CD14-positive monocyte (primary cell): ENCODE data around the gene HOMEZ. TPM values are rescaled to one million over a fixed set of nuclear protein-coding genes. Genes with fewer than 3 reads are reported as not detected.

ENCODE experiments used
- DNase-seq, 3 donors: peaks; one replicate each; pipeline ENCODE4 v3.0.0-alpha.2; 2011 to 2022
- H2AFZ ChIP-seq: 2 replicates; pipeline ENCODE4 v1.6.0; 2012; ENCODE audit warnings: mild to moderate bottlenecking, low read depth, low read length, inconsistent platforms; ENCODE audit not compliant: insufficient read depth, poor library complexity, severe bottlenecking
- H3K27ac ChIP-seq, 2 donors: 1 replicate in 1 of 2; 2 replicates in 1 of 2; pipeline ENCODE4 v1.5.1; 2012 to 2013; ENCODE audit warnings: low read length in 2 of 2, control low read depth in 1 of 2, inconsistent platforms in 1 of 2, low read depth in 1 of 2, mild to moderate bottlenecking in 1 of 2
- H3K27me3 ChIP-seq, 2 donors: one replicate each; pipeline versions ENCODE4 v1.6.0 to v1.6.1; 2011 to 2013; ENCODE audit warnings: low read length in 2 of 2; ENCODE audit not compliant: control insufficient read depth in 2 of 2, insufficient read depth in 2 of 2
- H3K36me3 ChIP-seq, 2 donors: replicated peaks in 1 of 2; 1 replicate in 1 of 2; 2 replicates in 1 of 2; pipeline versions ENCODE4 v1.5.1 to v1.6.1; 2012 to 2013; ENCODE audit warnings: low read length in 2 of 2, control low read depth in 1 of 2, inconsistent platforms in 1 of 2, mild to moderate bottlenecking in 1 of 2; ENCODE audit not compliant: insufficient read depth in 2 of 2, control insufficient read depth in 1 of 2
- H3K4me1 ChIP-seq, 2 donors: 1 replicate in 1 of 2; 2 replicates in 1 of 2; pipeline versions ENCODE4 v1.5.1 to v1.6.1; 2012 to 2013; ENCODE audit warnings: low read length in 2 of 2, control low read depth in 1 of 2, inconsistent platforms in 1 of 2, mild to moderate bottlenecking in 1 of 2, moderate library complexity in 1 of 2; ENCODE audit not compliant: insufficient read depth in 2 of 2, control insufficient read depth in 1 of 2
- H3K4me2 ChIP-seq: replicated peaks from 2 replicates; pipeline ENCODE3; 2012; ENCODE audit warnings: low read length, moderate library complexity, mild to moderate bottlenecking; ENCODE audit not compliant: poor library complexity, severe bottlenecking; ENCODE audit errors: extremely low read depth
- H3K4me3 ChIP-seq, 3 experiments: fragments of 200-600 bp in 1 of 3; sonication (generic) in 1 of 3; replicated peaks in 1 of 3; 1 replicate in 2 of 3; 2 replicates in 1 of 3; pipeline ENCODE4 v1.5.1; 2011 to 2013; ENCODE audit warnings: low read length in 3 of 3, mild to moderate bottlenecking in 3 of 3, control low read depth in 2 of 3, low read depth in 2 of 3, inconsistent platforms in 1 of 3, moderate library complexity in 1 of 3
- H3K79me2 ChIP-seq: 2 replicates; pipeline ENCODE4 v1.6.0; 2012; ENCODE audit warnings: mild to moderate bottlenecking, control low read depth, inconsistent platforms, low read length, moderate library complexity; ENCODE audit not compliant: insufficient read depth
- H3K9ac ChIP-seq: 2 replicates; pipeline ENCODE4 v1.6.0; 2017; ENCODE audit warnings: low read length, mild to moderate bottlenecking; ENCODE audit not compliant: insufficient read depth, poor library complexity, severe bottlenecking
- H3K9me3 ChIP-seq, 2 donors: replicated peaks in 1 of 2; 1 replicate in 1 of 2; 2 replicates in 1 of 2; pipeline versions ENCODE4 v1.5.1 to v1.6.1; 2012 to 2013; ENCODE audit warnings: low read length in 2 of 2, control low read depth in 1 of 2; ENCODE audit not compliant: control insufficient read depth in 1 of 2, insufficient read depth in 1 of 2
- H4K20me1 ChIP-seq: 2 replicates; pipeline ENCODE4 v1.6.0; 2012; ENCODE audit warnings: mild to moderate bottlenecking, low read length, control low read depth, moderate library complexity; ENCODE audit not compliant: insufficient read depth
- H3K27ac Mint-ChIP-seq, 7 donors: one replicate each; pipeline ENCODE4 v1.8.0; 2020; ENCODE audit warnings: mild to moderate bottlenecking in 7 of 7, mixed read lengths in 7 of 7, moderate library complexity in 6 of 7, inconsistent platforms in 2 of 7
- H3K27me3 Mint-ChIP-seq, 3 donors: one replicate each; pipeline ENCODE4 v1.8.0; 2021 to 2022; ENCODE audit warnings: low read depth in 3 of 3, mild to moderate bottlenecking in 3 of 3, mixed read lengths in 3 of 3, moderate library complexity in 3 of 3, inconsistent platforms in 1 of 3
- H3K36me3 Mint-ChIP-seq, 2 donors: one replicate each; pipeline ENCODE4 v1.8.0; 2020; ENCODE audit warnings: mixed read lengths in 2 of 2, inconsistent platforms in 1 of 2, mild to moderate bottlenecking in 1 of 2
- H3K4me1 Mint-ChIP-seq: one replicate; pipeline ENCODE4 v1.8.0; 2020; ENCODE audit warnings: mild to moderate bottlenecking, mixed read lengths
- H3K4me3 Mint-ChIP-seq, 2 donors: one replicate each; pipeline ENCODE4 v1.8.0; 2020; ENCODE audit warnings: mild to moderate bottlenecking in 2 of 2, mixed read lengths in 2 of 2, moderate library complexity in 1 of 2
- H3K9me3 Mint-ChIP-seq, 7 donors: one replicate each; pipeline ENCODE4 v1.8.0; 2020 to 2022; ENCODE audit warnings: mixed read lengths in 7 of 7, mild to moderate bottlenecking in 6 of 7, moderate library complexity in 6 of 7, inconsistent platforms in 2 of 7
- CTCF ChIP-seq: fragments of 200-600 bp; IDR thresholded peaks from one replicate; pipeline ENCODE4 v1.8.0; 2022; ENCODE audit warnings: antibody characterized with exemption, mild to moderate bottlenecking
- WGBS: methylation state at CpG from one replicate; pipeline ENCODE4 v1.1.5; 2013; ENCODE audit warnings: missing lambda C conversion rate; ENCODE audit not compliant: insufficient coverage; 5-methylcytosine and 5-hydroxymethylcytosine counted together
- intact Hi-C, 2 donors: fragments of 100-400 bp; cut with micrococcal nuclease; formaldehyde crosslinking; loops; one replicate each; pipeline versions ENCODE4 v1.15.0 to v1.15.1; 2023
- polyA plus RNA-seq, 3 donors: library from polyadenylated mRNA; depleted of rRNA in 1 of 3; unstranded in 2 of 3; stranded (reverse) in 1 of 3; fragments of 300-500 nt in 2 of 3; fragments of >200 nt in 1 of 3; fragmentation: Illumina TruSeq in 2 of 3; gene quantifications; 1 replicate in 2 of 3; 2 replicates in 1 of 3; pipeline ENCODE4 v1.2.3, GENCODE V29; 2012 to 2021

The HOMEZ gene
- polyA plus RNA-seq, 3 donors, result 3.5 to 5.4 (median 4.1) TPM

- Histone ChIP-seq H3K4me1 (no peaks in the 10 kb centered on the region), H3K9ac (no peak overlapping the region), H3K9me3 (no peaks in the 10 kb centered on the region), H3K4me2 (no peak overlapping the region), H3K4me3 (no peak overlapping the region), H3K27me3 (no peaks in the 10 kb centered on the region), H3K27ac (no peak overlapping the region), H2AFZ (no peak overlapping the region), H3K79me2 (no peaks in the 10 kb centered on the region), H3K36me3 (no peaks in the 10 kb centered on the region), H4K20me1 (no peaks in the 10 kb centered on the region)
- DNase-seq, result no peak
- intact Hi-C loops, result no loop called here
- Mint-ChIP-seq H3K27ac (no peak overlapping the region), H3K36me3 (no peaks in the 10 kb centered on the region), H3K4me3 (no peak overlapping the region), H3K4me1 (no peaks in the 10 kb centered on the region), H3K9me3 (no peaks in the 10 kb centered on the region), H3K27me3 (peaks cover 0 to 3% (median 2%) of the 10 kb centered on the region in 3 donors)
- TF ChIP-seq CTCF, result no peak
These were observed 40.6 kb downstream of the HOMEZ start for GRCh38 chr14:23245282-23245681.

- Histone ChIP-seq H2AFZ (no peak overlapping the region), H3K4me2 (no peak overlapping the region), H3K4me1 (peaks cover under 1 to 1% of the 10 kb centered on the region in 2 donors), H3K79me2 (no peaks in the 10 kb centered on the region), H3K9me3 (no peaks in the 10 kb centered on the region), H3K27me3 (no peaks in the 10 kb centered on the region), H3K36me3 (no peaks in the 10 kb centered on the region), H3K27ac (no peak overlapping the region), H3K4me3 (no peak overlapping the region), H3K9ac (no peak overlapping the region), H4K20me1 (no peaks in the 10 kb centered on the region)
- H3K27me3 Mint-ChIP-seq, result peaks cover 0 to 3% (median 2%) of the 10 kb centered on the region in 3 donors
- DNase-seq, result no peak
- H3K4me3 Mint-ChIP-seq, result no peak overlapping the region
- no peaks in the 10 kb centered on the region for H3K36me3 Mint-ChIP-seq
- whole genome bisulfite sequencing, result no CpG with 5 or more reads among the region's 2 CpGs
- H3K9me3 Mint-ChIP-seq, result no peaks in the 10 kb centered on the region
- no peak for TF ChIP-seq CTCF
- peaks cover under 1% of the 10 kb centered on the region for H3K4me1 Mint-ChIP-seq
- intact Hi-C loops, result no loop called here
- H3K27ac Mint-ChIP-seq, result no peak overlapping the region
These were observed 42.9 kb downstream of the HOMEZ start for GRCh38 chr14:23243066-23243465.
